ENCODE results near the gene ROR1. TPM values are rescaled to one million over a fixed set of nuclear protein-coding genes. Genes with fewer than 3 reads are reported as not detected.
A peak's percentile ranks its signal among the peaks of the same experiment; 100 is the strongest.

Gene ROR1
- polyA plus RNA-seq, 6 donors from 2014 or later: 0.36 to 6.2 (median 1.3) TPM

DNA sequence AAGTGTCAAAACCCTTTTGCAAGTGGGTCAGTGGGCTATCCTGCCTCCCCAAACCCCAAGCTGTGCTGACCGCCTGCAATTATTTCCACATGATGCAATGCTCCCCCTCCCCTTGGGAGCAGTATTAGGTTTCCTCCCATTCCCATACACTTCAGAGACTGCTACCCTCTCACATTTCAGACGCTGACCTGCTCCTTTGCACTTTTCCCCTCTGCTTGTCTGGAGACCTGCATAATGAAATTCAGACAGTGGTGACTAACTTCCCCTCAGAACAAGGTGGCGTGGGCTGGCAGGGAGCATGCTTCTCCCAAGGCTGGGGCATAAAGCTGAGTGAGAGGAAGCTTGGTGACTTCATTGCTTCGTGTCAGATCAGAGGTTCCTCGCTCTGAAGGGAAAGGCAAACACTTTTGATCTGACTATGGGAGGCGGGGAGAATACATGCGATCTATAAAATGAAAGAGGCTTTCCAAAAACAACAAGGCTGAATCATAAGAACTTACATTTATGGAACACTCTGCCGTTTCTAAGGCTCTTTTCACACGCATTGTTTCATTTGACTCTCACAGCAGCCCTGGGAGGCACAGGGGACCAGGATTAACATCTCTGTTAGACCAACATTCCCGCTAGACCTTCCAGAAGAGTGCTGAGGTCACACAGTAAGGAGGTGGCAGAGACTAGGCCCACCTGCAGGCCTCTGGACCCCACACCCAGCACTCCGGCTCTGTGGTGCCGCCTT lies 27.5 kb upstream of the ROR1 start:
- ATAC-seq (ENCODE audit: low read depth in 2 of 2) (no peak), DNase-seq (no peak)
- peaks cover 0 to 4% (median 0%) of the 10 kb centered on the region in 7 donors for H3K9me3 Mint-ChIP-seq
- H3K4me3 Mint-ChIP-seq: no peak overlapping the region
- H3K4me1 Mint-ChIP-seq: peaks cover 0 to 6% (median 0%) of the 10 kb centered on the region in 3 donors
- H3K27ac Mint-ChIP-seq: no peak overlapping the region
- H3K27me3 Mint-ChIP-seq: peaks cover 8 to 28% (median 15%) of the 10 kb centered on the region in 3 donors
- H3K36me3 Mint-ChIP-seq: no peaks in the 10 kb centered on the region

GRCh38 chr1:63747445-63747844 lies 26.4 kb upstream of the ROR1 start:
- H3K4me3 Mint-ChIP-seq: no peak overlapping the region
- H3K27ac Mint-ChIP-seq: no peak overlapping the region
- H3K4me1 Mint-ChIP-seq: peaks cover 0 to 4% (median 0%) of the 10 kb centered on the region in 3 donors
- no peak for DNase-seq
- no peaks in the 10 kb centered on the region for H3K36me3 Mint-ChIP-seq
- peaks cover 11 to 16% (median 15%) of the 10 kb centered on the region in 3 donors for H3K27me3 Mint-ChIP-seq
- no peaks in the 10 kb centered on the region for H3K9me3 Mint-ChIP-seq
- no peak for ATAC-seq (ENCODE audit: low read depth in 2 of 2)

GRCh38 chr1:63748046-63748580 lies 25.7 kb upstream of the ROR1 start:
- Mint-ChIP-seq H3K4me1 (peaks cover 0 to 5% (median 0%) of the 10 kb centered on the region in 3 donors), H3K4me3 (no peak overlapping the region), H3K27me3 (peaks cover 9 to 15% (median 11%) of the 10 kb centered on the region in 3 donors), H3K36me3 (no peaks in the 10 kb centered on the region), H3K9me3 (no peaks in the 10 kb centered on the region), H3K27ac (no peak overlapping the region)
- ATAC-seq (ENCODE audit: low read depth in 2 of 2): no peak
- DNase-seq: no peak

- ATAC-seq (ENCODE audit: low read depth in 2 of 2) (no peak), DNase-seq (no peak)
- H3K4me3 Mint-ChIP-seq: no peak overlapping the region
- no peaks in the 10 kb centered on the region for H3K9me3 Mint-ChIP-seq
- H3K27me3 Mint-ChIP-seq: peaks cover 5 to 15% (median 11%) of the 10 kb centered on the region in 3 donors
- no peak overlapping the region for H3K27ac Mint-ChIP-seq
- H3K36me3 Mint-ChIP-seq: no peaks in the 10 kb centered on the region
- peaks cover 0 to 5% (median 0%) of the 10 kb centered on the region in 3 donors for H3K4me1 Mint-ChIP-seq
Observed at GRCh38 chr1:63748641-63749040, 25.2 kb upstream of the ROR1 start.

GRCh38 chr1:63750721-63751120 lies 23.1 kb upstream of the ROR1 start:
- H3K36me3 Mint-ChIP-seq: no peaks in the 10 kb centered on the region

GRCh38 chr1:63752176-63752575 lies 21.6 kb upstream of the ROR1 start:
- peaks cover 0 to 5% (median 0%) of the 10 kb centered on the region in 3 donors for H3K4me1 Mint-ChIP-seq
- DNase-seq (no peak), ATAC-seq (ENCODE audit: low read depth in 2 of 2) (no peak)
- no peak overlapping the region for H3K4me3 Mint-ChIP-seq
- no peak overlapping the region for H3K27ac Mint-ChIP-seq
- H3K9me3 Mint-ChIP-seq: no peaks in the 10 kb centered on the region
- H3K27me3 Mint-ChIP-seq: peaks cover 5 to 24% (median 8%) of the 10 kb centered on the region in 3 donors
- H3K36me3 Mint-ChIP-seq: no peaks in the 10 kb centered on the region

More at GRCh38 chr1:63750721-63751120, 23.1 kb upstream of the ROR1 start:
- ATAC-seq (ENCODE audit: low read depth in 2 of 2): no peak
- Mint-ChIP-seq H3K4me3 (no peak overlapping the region), H3K27ac (no peak overlapping the region), H3K4me1 (peaks cover 0 to 5% (median 0%) of the 10 kb centered on the region in 3 donors), H3K27me3 (peaks cover 5 to 20% (median 8%) of the 10 kb centered on the region in 3 donors), H3K9me3 (no peaks in the 10 kb centered on the region)
- no peak for DNase-seq

DNA sequence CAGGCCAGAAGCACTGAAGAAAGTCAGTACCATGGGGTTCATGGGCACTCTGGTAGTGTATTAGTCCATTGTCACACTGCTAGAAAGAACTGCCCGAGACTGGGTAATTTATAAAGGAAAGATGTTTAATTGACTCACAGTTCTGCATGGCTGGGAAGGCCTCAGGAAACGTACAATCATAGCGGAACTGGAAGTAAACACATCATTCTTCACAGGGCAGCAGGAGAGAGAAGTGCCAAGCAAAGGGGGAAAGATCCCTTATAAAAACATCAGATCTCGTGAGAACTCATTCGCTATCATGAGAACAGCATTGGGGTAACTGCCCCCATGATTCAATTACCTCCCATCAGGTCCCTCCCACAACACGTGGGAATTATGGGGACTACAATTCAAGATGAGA lies 20.2 kb upstream of the ROR1 start:
- peaks cover 0 to 5% (median 0%) of the 10 kb centered on the region in 3 donors for H3K4me1 Mint-ChIP-seq
- peaks cover 5 to 24% (median 8%) of the 10 kb centered on the region in 3 donors for H3K27me3 Mint-ChIP-seq
- ATAC-seq (ENCODE audit: low read depth in 2 of 2): no peak
- DNase-seq: no peak
- H3K36me3 Mint-ChIP-seq: no peaks in the 10 kb centered on the region
- no peak overlapping the region for H3K27ac Mint-ChIP-seq
- H3K9me3 Mint-ChIP-seq: no peaks in the 10 kb centered on the region
- no peak overlapping the region for H3K4me3 Mint-ChIP-seq

DNA sequence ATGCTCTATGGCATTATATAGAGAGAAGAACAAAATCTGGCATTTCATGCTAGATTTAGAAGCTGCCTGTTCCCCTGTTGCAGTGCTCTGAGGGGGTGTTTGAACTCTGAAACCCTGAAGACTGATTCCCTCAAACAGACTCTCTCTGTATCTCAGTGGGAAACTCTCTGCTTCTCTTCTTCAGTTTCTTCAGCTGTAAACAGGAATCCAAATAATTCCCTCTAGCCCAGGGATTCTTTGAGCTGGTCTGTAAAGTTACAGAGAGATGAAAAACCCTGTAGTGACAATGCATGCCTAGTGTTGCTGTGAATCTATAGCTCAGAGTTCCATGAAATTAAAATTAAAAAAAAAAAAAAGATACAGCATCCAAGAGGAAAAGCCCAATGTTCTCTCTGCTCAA lies 17.0 kb upstream of the ROR1 start:
- H3K36me3 Mint-ChIP-seq: no peaks in the 10 kb centered on the region
- no peak for DNase-seq
- peaks cover 0 to 5% (median 1%) of the 10 kb centered on the region in 3 donors for H3K4me1 Mint-ChIP-seq
- H3K4me3 Mint-ChIP-seq: no peak overlapping the region
- peaks cover 0 to 18% (median 3%) of the 10 kb centered on the region in 3 donors for H3K27me3 Mint-ChIP-seq
- peak overlapping the region in 1 of 6 donors; percentile 38 for H3K27ac Mint-ChIP-seq
- ATAC-seq (ENCODE audit: low read depth in 2 of 2): no peak
- no peaks in the 10 kb centered on the region for H3K9me3 Mint-ChIP-seq

- no peak for ATAC-seq (ENCODE audit: low read depth in 2 of 2)
- no peaks in the 10 kb centered on the region for H3K9me3 Mint-ChIP-seq
- peaks cover 0 to 5% (median 1%) of the 10 kb centered on the region in 3 donors for H3K4me1 Mint-ChIP-seq
- H3K36me3 Mint-ChIP-seq: no peaks in the 10 kb centered on the region
- peaks cover 0 to 18% (median 3%) of the 10 kb centered on the region in 3 donors for H3K27me3 Mint-ChIP-seq
- H3K4me3 Mint-ChIP-seq: no peak overlapping the region
- H3K27ac Mint-ChIP-seq: no peak overlapping the region
- DNase-seq: no peak
Observed at GRCh38 chr1:63757334-63757733, 16.5 kb upstream of the ROR1 start.

GRCh38 chr1:63758791-63759190 lies 15.0 kb upstream of the ROR1 start:
- Mint-ChIP-seq H3K27ac (no peak overlapping the region), H3K9me3 (peaks cover 0 to 4% (median 0%) of the 10 kb centered on the region in 7 donors), H3K4me3 (no peak overlapping the region), H3K36me3 (no peaks in the 10 kb centered on the region), H3K4me1 (peaks cover 0 to 1% (median 0%) of the 10 kb centered on the region in 3 donors), H3K27me3 (peaks cover 0 to 8% (median 3%) of the 10 kb centered on the region in 3 donors)
- ATAC-seq (ENCODE audit: low read depth in 2 of 2) (no peak), DNase-seq (no peak)

- H3K27ac Mint-ChIP-seq: no peak overlapping the region
- H3K36me3 Mint-ChIP-seq: no peaks in the 10 kb centered on the region
- peaks cover 0 to 4% (median 3%) of the 10 kb centered on the region in 7 donors for H3K9me3 Mint-ChIP-seq
- peaks cover 0 to 1% (median 0%) of the 10 kb centered on the region in 3 donors for H3K4me1 Mint-ChIP-seq
- DNase-seq (no peak), ATAC-seq (ENCODE audit: low read depth in 2 of 2) (no peak)
- H3K4me3 Mint-ChIP-seq: no peak overlapping the region
- H3K27me3 Mint-ChIP-seq: peaks cover 3 to 11% (median 8%) of the 10 kb centered on the region in 3 donors
Observed at GRCh38 chr1:63759778-63760177, 14.0 kb upstream of the ROR1 start.

- Mint-ChIP-seq H3K27ac (no peak overlapping the region), H3K4me1 (peaks cover 16 to 21% (median 19%) of the 10 kb centered on the region in 3 donors), H3K4me3 (peak overlapping the region in 1 of 8 donors; percentile 15), H3K27me3 (peaks cover 26 to 44% (median 35%) of the 10 kb centered on the region in 3 donors), H3K9me3 (no peaks in the 10 kb centered on the region), H3K36me3 (peaks cover 0 to 14% of the 10 kb centered on the region in 2 donors)
- no peak for ATAC-seq (ENCODE audit: low read depth in 2 of 2)
- no peak for DNase-seq
Observed at GRCh38 chr1:63770381-63770780, 3.4 kb upstream of the ROR1 start.

DNA sequence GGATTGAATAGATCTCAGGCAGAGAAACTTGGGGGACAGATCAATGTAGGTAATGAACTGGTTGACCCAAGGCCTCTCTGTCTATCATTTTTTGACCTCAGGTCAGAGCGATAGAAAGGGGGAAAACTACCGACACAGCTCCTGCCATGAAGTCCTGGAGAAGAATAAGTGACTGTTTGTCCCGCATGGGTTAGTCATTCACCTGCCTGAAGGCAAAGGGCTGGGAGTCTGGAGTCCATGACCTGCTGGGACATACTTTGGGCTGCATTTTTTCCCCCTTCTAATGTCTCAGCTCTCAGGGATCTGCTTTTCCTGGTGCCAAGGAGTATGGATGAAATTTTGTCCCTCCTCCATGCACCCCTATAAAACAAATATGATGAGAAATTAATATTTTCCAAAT lies 1.6 kb upstream of the ROR1 start:
- H3K27me3 Mint-ChIP-seq: peaks cover 27 to 60% (median 39%) of the 10 kb centered on the region in 3 donors
- DNase-seq (no peak), ATAC-seq (ENCODE audit: low read depth in 2 of 2) (no peak)
- no peaks in the 10 kb centered on the region for H3K9me3 Mint-ChIP-seq
- no peak overlapping the region for H3K27ac Mint-ChIP-seq
- H3K4me3 Mint-ChIP-seq: peak overlapping the region in 2 of 8 donors; percentile 29 to 84
- H3K4me1 Mint-ChIP-seq: peaks cover 16 to 23% (median 22%) of the 10 kb centered on the region in 3 donors
- peaks cover 0 to 14% of the 10 kb centered on the region in 2 donors for H3K36me3 Mint-ChIP-seq

GRCh38 chr1:63772876-63773275 lies 941 bp upstream of the ROR1 start:
- Mint-ChIP-seq H3K36me3 (peaks cover 0 to 14% of the 10 kb centered on the region in 2 donors), H3K4me1 (peaks cover 16 to 23% (median 22%) of the 10 kb centered on the region in 3 donors), H3K27me3 (peaks cover 27 to 60% (median 39%) of the 10 kb centered on the region in 3 donors), H3K27ac (peak overlapping the region in 2 of 6 donors; percentile 86 to 87), H3K4me3 (peak overlapping the region; percentile 78 to 95 (median 92)), H3K9me3 (no peaks in the 10 kb centered on the region)
- no peak for DNase-seq
- no peak for ATAC-seq (ENCODE audit: low read depth in 2 of 2)
